ENCODE results near the gene TMEM72. TPM values are rescaled to one million over a fixed set of nuclear protein-coding genes. Genes with fewer than 3 reads are reported as not detected.

Gene TMEM72
- total RNA-seq, 1 experiment from 2014 or later, result not detected

GRCh38 chr10:44970812-44971395 is 59.8 kb downstream of the TMEM72 start:
- Histone ChIP-seq H3K79me2 (ENCODE audit: low read depth) (no peaks in the 10 kb centered on the region), H3K9me3 (ENCODE audit: insufficient read depth, low read depth) (no peaks in the 10 kb centered on the region), H3K36me3 (ENCODE audit: low read depth) (no peaks in the 10 kb centered on the region), H3K4me3 (no peak overlapping the region), H3K27ac (no peak overlapping the region), H2AFZ (no peak overlapping the region), H3K4me1 (replicated peaks; ENCODE audit: insufficient read depth) (peaks cover 17% of the 10 kb centered on the region), H3F3A (ENCODE audit: insufficient read depth, low read depth) (peaks cover 4% of the 10 kb centered on the region; the same call in 1 of the 2 replicates), H3K4me2 (no peak overlapping the region), H3K27me3 (ENCODE audit: insufficient read depth, low read depth) (no peaks in the 10 kb centered on the region), H4K20me1 (ENCODE audit: insufficient read depth) (peaks cover 2% of the 10 kb centered on the region; the same call in 1 of the 2 replicates), H3K9me2 (ENCODE audit: insufficient read depth) (no peaks in the 10 kb centered on the region)
- BruUV-seq (replicated peaks), result no TSS peak
- intact Hi-C loops (cut with micrococcal nuclease; ENCODE audit: unreplicated experiment), result no loop called here
- TF ChIP-seq CTCF (conservative IDR thresholded peaks at IDR 0.05) (no peak), EZH2 (IDR thresholded peaks at IDR 0.05; ENCODE audit: low read depth) (no peak)
- ChIA-PET POLR2A (ENCODE audit: unreplicated experiment) (no interaction called here), CTCF (no interaction called here)
- DNase-seq, result no peak

DNA sequence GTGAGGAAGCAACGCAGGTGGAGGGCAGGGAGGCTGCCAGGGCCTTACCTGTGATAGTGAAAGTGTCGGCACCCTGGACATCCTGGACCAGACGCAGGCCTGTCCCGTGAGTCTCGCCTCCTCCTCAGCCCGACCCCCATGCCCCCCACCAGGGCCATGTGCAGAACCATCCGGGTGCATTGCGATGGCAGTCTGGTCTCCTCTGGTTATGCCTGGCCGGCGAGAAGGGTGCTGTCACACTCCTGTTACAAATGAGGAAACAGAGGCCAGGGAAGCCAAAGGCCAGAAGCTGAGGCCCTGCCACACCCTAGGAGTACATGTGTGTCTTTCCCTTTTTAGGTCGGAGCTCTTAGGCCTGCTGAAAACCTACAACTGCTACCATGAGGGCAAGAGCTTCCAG is 60.3 kb downstream of the TMEM72 start:
- peaks cover 5% of the 10 kb centered on the region; the same call in 1 of the 2 replicates for H4K20me1 ChIP-seq (ENCODE audit: insufficient read depth)
- peaks cover 7% of the 10 kb centered on the region; the same call in 1 of the 2 replicates for H3F3A ChIP-seq (ENCODE audit: insufficient read depth, low read depth)
- H3K36me3 ChIP-seq (ENCODE audit: low read depth), result no peaks in the 10 kb centered on the region
- no peaks in the 10 kb centered on the region for H3K9me2 ChIP-seq (ENCODE audit: insufficient read depth)
- H3K27ac ChIP-seq, result no peak overlapping the region
- H3K27me3 ChIP-seq (ENCODE audit: insufficient read depth, low read depth), result no peaks in the 10 kb centered on the region
- H3K4me1 ChIP-seq (replicated peaks; ENCODE audit: insufficient read depth), result peaks cover 23% of the 10 kb centered on the region
- H3K4me2 ChIP-seq, result no peak overlapping the region
- ChIA-PET CTCF (no interaction called here), POLR2A (ENCODE audit: unreplicated experiment) (no interaction called here)
- H3K4me3 ChIP-seq, result no peak overlapping the region
- TF ChIP-seq EZH2 (IDR thresholded peaks at IDR 0.05; ENCODE audit: low read depth) (no peak), CTCF (conservative IDR thresholded peaks at IDR 0.05) (no peak)
- peaks cover 1% of the 10 kb centered on the region; the same call in 1 of the 2 replicates for H3K79me2 ChIP-seq (ENCODE audit: low read depth)
- H3K9me3 ChIP-seq (ENCODE audit: insufficient read depth, low read depth), result no peaks in the 10 kb centered on the region
- H2AFZ ChIP-seq, result no peak overlapping the region
- BruUV-seq (replicated peaks), result no TSS peak
- intact Hi-C loops (cut with micrococcal nuclease; ENCODE audit: unreplicated experiment), result no loop called here
- DNase-seq, result no peak

DNA sequence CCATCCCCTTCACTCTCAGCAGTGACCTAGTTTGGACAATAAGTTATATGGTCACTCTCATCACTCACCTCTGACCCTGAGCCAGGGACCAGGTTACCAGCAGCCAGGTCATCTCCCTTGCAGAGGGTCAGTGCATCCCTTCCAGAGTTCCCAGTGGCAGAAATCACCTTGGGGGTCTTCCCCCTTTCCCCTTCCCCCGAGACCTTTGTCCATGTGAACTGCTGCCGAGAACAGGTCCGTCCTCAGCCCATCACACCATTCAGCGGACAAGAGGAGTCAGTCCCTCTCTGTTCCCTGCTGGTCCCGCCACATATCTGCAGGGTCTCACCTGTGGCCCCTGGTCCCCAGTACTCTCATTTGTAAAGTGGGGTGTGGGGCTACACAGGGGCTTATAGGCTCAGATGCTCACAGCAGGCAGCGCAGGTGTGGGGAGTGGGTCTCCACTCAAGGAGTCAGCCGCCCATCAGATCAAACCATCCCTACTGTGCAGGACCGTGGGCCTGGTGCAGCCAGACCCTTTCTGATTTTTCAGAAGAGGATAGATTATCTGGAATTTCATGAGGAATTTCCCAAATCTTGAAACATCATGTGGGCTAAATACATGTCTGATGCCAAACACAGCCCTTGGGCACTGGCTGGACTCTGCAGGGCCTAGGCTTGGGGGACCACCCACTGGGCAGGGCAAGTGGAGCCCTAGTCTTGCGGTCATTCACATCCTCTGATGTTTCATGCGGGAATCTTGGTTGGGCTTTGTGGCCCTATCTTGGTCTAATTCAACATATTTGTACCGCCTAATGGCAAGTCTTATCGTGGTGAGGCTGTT is 61.0 kb downstream of the TMEM72 start:
- Histone ChIP-seq H3K4me1 (replicated peaks; ENCODE audit: insufficient read depth) (peaks cover 30% of the 10 kb centered on the region), H3K4me2 (no peak overlapping the region), H3K27me3 (ENCODE audit: insufficient read depth, low read depth) (no peaks in the 10 kb centered on the region), H4K20me1 (ENCODE audit: insufficient read depth) (peaks cover 9% of the 10 kb centered on the region), H3K4me3 (no peak overlapping the region), H3F3A (ENCODE audit: insufficient read depth, low read depth) (peaks cover 7% of the 10 kb centered on the region; the same call in 1 of the 2 replicates), H3K27ac (no peak overlapping the region), H3K9me2 (ENCODE audit: insufficient read depth) (no peaks in the 10 kb centered on the region), H2AFZ (no peak overlapping the region), H3K79me2 (ENCODE audit: low read depth) (peaks cover 8% of the 10 kb centered on the region), H3K9me3 (ENCODE audit: insufficient read depth, low read depth) (no peaks in the 10 kb centered on the region), H3K36me3 (ENCODE audit: low read depth) (no peaks in the 10 kb centered on the region)
- no TSS peak for BruUV-seq (replicated peaks)
- CTCF ChIA-PET, result no interaction called here
- intact Hi-C loops (cut with micrococcal nuclease; ENCODE audit: unreplicated experiment), result no loop called here
- POLR2A ChIA-PET (ENCODE audit: unreplicated experiment), result no interaction called here
- no peak for DNase-seq
- TF ChIP-seq EZH2 (IDR thresholded peaks at IDR 0.05; ENCODE audit: low read depth) (no peak), CTCF (conservative IDR thresholded peaks at IDR 0.05) (no peak)
